Trophoblast cell (in vitro differentiated cells and primary cell): ENCODE data around the gene ACACB.

Source experiments
- DNase-seq, 2 donors: peaks; one replicate each; pipeline ENCODE4 v3.0.0-alpha.2; 2016
- H2AFZ ChIP-seq: 2 replicates; pipeline ENCODE4 v1.6.1; 2013; ENCODE audit warnings: low read length, moderate library complexity, mild to moderate bottlenecking; ENCODE audit not compliant: insufficient read depth, poor library complexity
- H2AK5ac ChIP-seq: 2 replicates; pipeline ENCODE4 v1.6.1; 2013; ENCODE audit warnings: mild to moderate bottlenecking, low read length
- H2BK120ac ChIP-seq: 2 replicates; pipeline ENCODE4 v1.6.1; 2013; ENCODE audit warnings: low read length, mild to moderate bottlenecking, moderate library complexity; ENCODE audit not compliant: insufficient read depth, poor library complexity
- H2BK12ac ChIP-seq: 2 replicates; pipeline ENCODE4 v1.6.1; 2013; ENCODE audit warnings: mild to moderate bottlenecking, low read length, moderate library complexity
- H2BK5ac ChIP-seq: 2 replicates; pipeline ENCODE4 v1.6.1; 2013; ENCODE audit warnings: low read length, low read depth, moderate library complexity, mild to moderate bottlenecking; ENCODE audit not compliant: poor library complexity
- H3K14ac ChIP-seq: 2 replicates; pipeline ENCODE4 v1.6.1; 2013; ENCODE audit warnings: mild to moderate bottlenecking, low read length
- H3K18ac ChIP-seq: 2 replicates; pipeline ENCODE4 v1.6.1; 2013; ENCODE audit warnings: mild to moderate bottlenecking, low read length
- H3K23ac ChIP-seq: 2 replicates; pipeline ENCODE4 v1.6.1; 2013; ENCODE audit warnings: low read length
- H3K27ac ChIP-seq: 2 replicates; pipeline ENCODE4 v1.5.1; 2013; ENCODE audit warnings: low read depth, mild to moderate bottlenecking, inconsistent platforms, low read length, moderate library complexity
- H3K27me3 ChIP-seq: 2 replicates; pipeline ENCODE4 v1.6.1; 2013; ENCODE audit warnings: inconsistent platforms, mild to moderate bottlenecking, low read length, moderate library complexity; ENCODE audit not compliant: insufficient read depth
- H3K36me3 ChIP-seq, 2 experiments: 1 replicate in 1 of 2; 2 replicates in 1 of 2; pipeline ENCODE4 v1.6.1; 2013; ENCODE audit warnings: low read length in 2 of 2, mild to moderate bottlenecking in 2 of 2, moderate library complexity in 1 of 2; ENCODE audit not compliant: insufficient read depth in 2 of 2, control insufficient read depth in 1 of 2
- H3K4ac ChIP-seq: 2 replicates; pipeline ENCODE4 v1.6.1; 2013; ENCODE audit warnings: low read depth, mild to moderate bottlenecking, low read length, moderate library complexity
- H3K4me1 ChIP-seq, 2 experiments: 1 replicate in 1 of 2; 2 replicates in 1 of 2; pipeline ENCODE4 v1.6.1; 2013; ENCODE audit warnings: low read length in 2 of 2, mild to moderate bottlenecking in 2 of 2, moderate library complexity in 1 of 2; ENCODE audit not compliant: insufficient read depth in 2 of 2, control insufficient read depth in 1 of 2
- H3K4me2 ChIP-seq: 2 replicates; pipeline ENCODE4 v1.6.1; 2013; ENCODE audit warnings: inconsistent platforms, mild to moderate bottlenecking, low read length, moderate library complexity
- H3K4me3 ChIP-seq: 2 replicates; pipeline ENCODE4 v1.5.1; 2013; ENCODE audit warnings: mild to moderate bottlenecking, low read depth, low read length, inconsistent platforms
- H3K79me1 ChIP-seq: one replicate; pipeline ENCODE4 v1.6.1; 2013; ENCODE audit warnings: low read length
- H3K79me2 ChIP-seq: 2 replicates; pipeline ENCODE4 v1.6.1; 2013; ENCODE audit warnings: low read length, mild to moderate bottlenecking; ENCODE audit not compliant: control insufficient read depth, insufficient read depth, poor library complexity
- H3K9ac ChIP-seq: 2 replicates; pipeline ENCODE4 v1.6.1; 2013; ENCODE audit warnings: mild to moderate bottlenecking, low read length
- H3K9me3 ChIP-seq: 2 replicates; pipeline ENCODE4 v1.6.1; 2013; ENCODE audit warnings: low read depth, mild to moderate bottlenecking, control low read depth, inconsistent platforms, low read length; ENCODE audit not compliant: insufficient read depth
- H4K12ac ChIP-seq: 2 replicates; pipeline ENCODE4 v1.6.1; 2013; ENCODE audit warnings: low read depth, mild to moderate bottlenecking, low read length, moderate library complexity
- H4K8ac ChIP-seq: 2 replicates; pipeline ENCODE4 v1.6.1; 2013; ENCODE audit warnings: low read depth, mild to moderate bottlenecking, low read length, moderate library complexity
- H4K91ac ChIP-seq: one replicate; pipeline ENCODE4 v1.6.1; 2013; ENCODE audit warnings: low read depth, mild to moderate bottlenecking, low read length, moderate library complexity
- WGBS: extraction: QIAGEN DNeasy Blood & Tissue Kit; methylation state at CpG from one replicate; pipeline ENCODE4 v1.1.7; 2013; ENCODE audit warnings: missing lambda C conversion rate; ENCODE audit not compliant: insufficient read length, insufficient coverage; ENCODE audit errors: extremely low coverage; 5-methylcytosine and 5-hydroxymethylcytosine counted together

Gene ACACB

GRCh38 chr12:109267361-109267760, 151.0 kb downstream of the ACACB start:
- Histone ChIP-seq H3K23ac (no peak overlapping the region), H2AFZ (no peak overlapping the region), H4K12ac (no peak overlapping the region), H3K4me2 (no peak overlapping the region), H2BK120ac (no peak overlapping the region), H3K18ac (no peak overlapping the region), H4K91ac (no peak overlapping the region), H3K14ac (no peak overlapping the region), H2AK5ac (no peak overlapping the region), H4K8ac (no peak overlapping the region), H3K36me3 (no peaks in the 10 kb centered on the region), H3K9ac (no peak overlapping the region), H2BK12ac (no peak overlapping the region), H3K27me3 (no peaks in the 10 kb centered on the region), H3K79me2 (no peaks in the 10 kb centered on the region), H3K4me1 (no peaks in the 10 kb centered on the region), H3K4me3 (no peak overlapping the region), H2BK5ac (no peak overlapping the region), H3K79me1 (no peaks in the 10 kb centered on the region), H3K27ac (no peak overlapping the region), H3K9me3 (peaks cover 2% of the 10 kb centered on the region), H3K4ac (no peak overlapping the region)
- DNase-seq = no peak
- no CpG with 5 or more reads among the region's 14 CpGs for WGBS

DNA sequence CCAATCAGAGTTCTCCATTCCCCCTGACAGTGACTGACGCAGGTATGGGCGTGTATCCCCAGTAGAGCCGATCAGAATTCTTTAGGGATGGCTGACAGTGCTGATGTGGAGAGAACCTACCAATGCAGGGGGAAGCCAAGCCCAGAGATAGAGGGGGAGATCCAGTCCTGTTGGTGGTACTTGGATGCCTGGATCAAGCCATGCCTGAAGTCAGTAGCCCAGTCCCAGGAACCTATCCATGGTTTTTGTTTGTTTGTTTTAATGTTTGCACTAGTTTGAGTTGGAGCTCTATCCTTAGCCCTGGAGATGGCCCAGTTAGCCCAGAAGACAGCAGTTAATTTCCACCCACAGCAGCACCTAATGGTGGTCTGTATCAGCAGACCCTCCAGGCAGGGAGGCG, 152.5 kb downstream of the ACACB start:
- Histone ChIP-seq H3K9me3 (peaks cover 2% of the 10 kb centered on the region), H4K12ac (no peak overlapping the region), H3K27me3 (no peaks in the 10 kb centered on the region), H3K27ac (no peak overlapping the region), H3K4me2 (no peak overlapping the region), H3K18ac (no peak overlapping the region), H3K23ac (no peak overlapping the region), H4K91ac (no peak overlapping the region), H3K79me1 (no peaks in the 10 kb centered on the region), H2AFZ (no peak overlapping the region), H3K4me1 (no peaks in the 10 kb centered on the region), H3K4ac (no peak overlapping the region), H2BK120ac (no peak overlapping the region), H4K8ac (no peak overlapping the region), H2BK12ac (no peak overlapping the region), H2BK5ac (no peak overlapping the region), H3K14ac (no peak overlapping the region), H3K4me3 (no peak overlapping the region), H3K9ac (no peak overlapping the region), H3K79me2 (no peaks in the 10 kb centered on the region), H2AK5ac (no peak overlapping the region), H3K36me3 (no peaks in the 10 kb centered on the region)
- no peak for DNase-seq
- WGBS = no CpG with 5 or more reads among the region's 4 CpGs

- H3K79me1 ChIP-seq = no peaks in the 10 kb centered on the region
- H2AK5ac ChIP-seq = no peak overlapping the region
- no peak overlapping the region for H3K4me3 ChIP-seq
- DNase-seq = no peak
- H3K9ac ChIP-seq = no peak overlapping the region
- H4K12ac ChIP-seq = no peak overlapping the region
- H2AFZ ChIP-seq = no peak overlapping the region
- H3K4me1 ChIP-seq = no peaks in the 10 kb centered on the region
- no peaks in the 10 kb centered on the region for H3K79me2 ChIP-seq
- no peak overlapping the region for H4K8ac ChIP-seq
- H3K27me3 ChIP-seq = no peaks in the 10 kb centered on the region
- no peak overlapping the region for H2BK5ac ChIP-seq
- H3K18ac ChIP-seq = no peak overlapping the region
- no peak overlapping the region for H3K27ac ChIP-seq
- no peak overlapping the region for H3K4ac ChIP-seq
- no CpG with 5 or more reads among the region's 3 CpGs for whole genome bisulfite sequencing
- H3K4me2 ChIP-seq = no peak overlapping the region
- H3K9me3 ChIP-seq = peaks cover 2% of the 10 kb centered on the region
- H3K23ac ChIP-seq = no peak overlapping the region
- no peak overlapping the region for H3K14ac ChIP-seq
- H3K36me3 ChIP-seq = no peaks in the 10 kb centered on the region
- no peak overlapping the region for H4K91ac ChIP-seq
- H2BK12ac ChIP-seq = no peak overlapping the region
- H2BK120ac ChIP-seq = no peak overlapping the region
Measured at GRCh38 chr12:109269428-109269827, 153.0 kb downstream of the ACACB start.

GRCh38 chr12:109270494-109270893, 154.1 kb downstream of the ACACB start:
- peaks cover 2% of the 10 kb centered on the region for H3K9me3 ChIP-seq
- no CpG with 5 or more reads among the region's 1 CpG for WGBS

More at GRCh38 chr12:109270494-109270893, 154.1 kb downstream of the ACACB start:
- Histone ChIP-seq H3K36me3 (no peaks in the 10 kb centered on the region), H3K4me2 (no peak overlapping the region), H2BK5ac (no peak overlapping the region), H2AK5ac (no peak overlapping the region), H2AFZ (no peak overlapping the region), H3K79me1 (no peaks in the 10 kb centered on the region), H3K4me1 (no peaks in the 10 kb centered on the region), H3K14ac (no peak overlapping the region), H3K9ac (no peak overlapping the region), H4K91ac (no peak overlapping the region), H3K4ac (no peak overlapping the region), H3K18ac (no peak overlapping the region), H2BK120ac (no peak overlapping the region), H4K8ac (no peak overlapping the region), H4K12ac (no peak overlapping the region), H3K27me3 (no peaks in the 10 kb centered on the region), H3K27ac (no peak overlapping the region), H3K4me3 (no peak overlapping the region), H3K79me2 (no peaks in the 10 kb centered on the region), H2BK12ac (no peak overlapping the region), H3K23ac (no peak overlapping the region)
- DNase-seq = no peak
